H1 (cell line): ENCODE results near the gene FDXACB1. TPM values are rescaled to one million over a fixed set of nuclear protein-coding genes. Genes with fewer than 3 reads are reported as not detected.
A peak's percentile ranks its signal among the peaks of the same experiment; 100 is the strongest.

ENCODE experiments used
- ASH2L ChIP-seq: fragments of 200-600, 300-600 bp; sonication (generic); IDR thresholded peaks from one replicate; pipeline ENCODE4 v1.7.1; 2017; ENCODE audit warnings: low read length
- ATF3 ChIP-seq: IDR thresholded peaks from 2 replicates; pipeline ENCODE4 v1.6.1; 2011; ENCODE audit warnings: low read depth, mild to moderate bottlenecking, low read length; ENCODE audit not compliant: insufficient read depth
- BCL11A ChIP-seq, 2 experiments: IDR thresholded peaks; one replicate each; pipeline ENCODE4 v1.6.1; 2011; ENCODE audit warnings: low read depth in 2 of 2, low read length in 2 of 2, mild to moderate bottlenecking in 2 of 2
- BRCA1 ChIP-seq: IDR thresholded peaks from 2 replicates; pipeline ENCODE4 v1.6.1; 2012; ENCODE audit warnings: low read depth, low read length, improper control_type of control experiment
- CHD1 ChIP-seq: IDR thresholded peaks from 2 replicates; pipeline ENCODE4 v1.6.1; 2012; ENCODE audit warnings: low read depth, low read length, improper control_type of control experiment
- CHD2 ChIP-seq: IDR thresholded peaks from 2 replicates; pipeline ENCODE4 v1.6.1; 2012; ENCODE audit warnings: low read length, improper control_type of control experiment
- CREB1 ChIP-seq: IDR thresholded peaks from 2 replicates; pipeline ENCODE4 v1.6.1; 2012; ENCODE audit warnings: inconsistent platforms
- CTBP2 ChIP-seq: IDR thresholded peaks from 2 replicates; pipeline ENCODE4 v1.7.0; 2011; ENCODE audit warnings: borderline replicate concordance, mild to moderate bottlenecking, moderate library complexity, mixed read lengths, low read length; ENCODE audit not compliant: insufficient read depth, insufficient read length
- E2F6 ChIP-seq: IDR thresholded peaks from 2 replicates; pipeline ENCODE4 v1.6.1; 2012; ENCODE audit warnings: inconsistent platforms
- EGR1 ChIP-seq: IDR thresholded peaks from 2 replicates; pipeline ENCODE4 v1.6.1; 2011; ENCODE audit warnings: low read depth, low read length, borderline replicate concordance
- EP300 ChIP-seq, 2 experiments: IDR thresholded peaks; 1 replicate in 1 of 2; 2 replicates in 1 of 2; pipeline ENCODE4 v1.6.1; 2011 to 2012; ENCODE audit warnings: low read depth in 2 of 2, low read length in 2 of 2, mild to moderate bottlenecking in 2 of 2, borderline replicate concordance in 1 of 2, inconsistent platforms in 1 of 2, moderate library complexity in 1 of 2
- FOSL1 ChIP-seq: IDR thresholded peaks from 2 replicates; pipeline ENCODE4 v1.6.1; 2011; ENCODE audit warnings: mild to moderate bottlenecking, low read depth, low read length, moderate library complexity; ENCODE audit not compliant: insufficient read depth
- KDM5A ChIP-seq: fragments of 200-600 bp; IDR thresholded peaks from 2 replicates; pipeline ENCODE4 v1.7.1; 2012; ENCODE audit warnings: mild to moderate bottlenecking, low read length, inconsistent platforms, mixed read lengths
- MAFK ChIP-seq: IDR thresholded peaks from 2 replicates; pipeline ENCODE4 v1.6.1; 2012; ENCODE audit warnings: low read depth, mild to moderate bottlenecking, improper control_type of control experiment, low read length
- PHF8 ChIP-seq: fragments of 200-600 bp; sonication (generic); conservative IDR thresholded peaks from 2 replicates; pipeline ENCODE4 v1.7.1; 2012; ENCODE audit warnings: low read depth, mild to moderate bottlenecking, inconsistent platforms, low read length, moderate library complexity
- POLR2A ChIP-seq, 2 experiments: IDR thresholded peaks; 1 replicate in 1 of 2; 2 replicates in 1 of 2; pipeline ENCODE4 v1.6.1; 2011; ENCODE audit warnings: low read depth in 2 of 2, low read length in 2 of 2, mild to moderate bottlenecking in 2 of 2; ENCODE audit errors: control extremely low read depth in 1 of 2
- POLR2AphosphoS5 ChIP-seq: IDR thresholded peaks from 2 replicates; pipeline ENCODE4 v1.6.1; 2011; ENCODE audit warnings: low read depth, low read length
- RXRA ChIP-seq: IDR thresholded peaks from 2 replicates; pipeline ENCODE4 v1.6.1; 2011; ENCODE audit warnings: low read depth, mild to moderate bottlenecking, low read length, moderate library complexity; ENCODE audit not compliant: insufficient read depth
- SIN3A ChIP-seq, 2 experiments: IDR thresholded peaks in 1 of 2; conservative IDR thresholded peaks in 1 of 2; 2 replicates each; pipeline ENCODE4 v1.6.1; 2011 to 2012; ENCODE audit warnings: low read length in 2 of 2, improper control_type of control experiment in 1 of 2, low read depth in 1 of 2, mild to moderate bottlenecking in 1 of 2
- SP4 ChIP-seq: IDR thresholded peaks from 2 replicates; pipeline ENCODE4 v1.6.1; 2012; ENCODE audit warnings: low read length, inconsistent platforms
- TAF1 ChIP-seq: IDR thresholded peaks from 2 replicates; pipeline ENCODE4 v1.6.1; 2011; ENCODE audit warnings: mild to moderate bottlenecking, low read depth, low read length
- TBP ChIP-seq: IDR thresholded peaks from 2 replicates; pipeline ENCODE4 v1.6.1; 2011; ENCODE audit warnings: low read depth, low read length, improper control_type of control experiment
- YY1 ChIP-seq: IDR thresholded peaks from 2 replicates; pipeline ENCODE4 v1.6.1; 2011; ENCODE audit warnings: low read depth, mild to moderate bottlenecking, low read length
- polyA plus RNA-seq, 7 experiments: library from polyadenylated mRNA; depleted of rRNA in 3 of 7; stranded (reverse) in 5 of 7; unstranded in 2 of 7; fragments of >200 nt in 5 of 7; fragments of 200-250 nt in 2 of 7; gene quantifications; 1 replicate in 5 of 7; 2 replicates in 1 of 7; 4 replicates in 1 of 7; pipeline versions ENCODE4 v1.2.1 to v1.2.3, GENCODE V29; 2011 to 2013; ENCODE audit warnings: missing spikeins in 2 of 7, mixed read lengths in 2 of 7
- total RNA-seq: library from RNA; stranded (reverse); fragmentation: NEBNext Ultra II Directional; extraction: Animal tissue kit (Norgen Biotek cat#: 25700); gene quantifications from 2 replicates; pipeline ENCODE4 v1.2.1, GENCODE V29; 2021

FDXACB1 gene
- total and polyA plus RNA-seq, 2 of the 8 experiments (the other 6 are each of a cell fraction or from before 2014, with no cell fraction given) = 1.4 to 2.3 TPM

GRCh38 chr11:111926505-111927391, 47.8 kb upstream of the FDXACB1 start (continued):
- TF ChIP-seq MAFK (no peak), E2F6 (peak; percentile 32; the same call in 1 of the 2 replicates), EP300 (IDR thresholded peaks at IDR 0.05; ENCODE audit: borderline replicate concordance in 1 of 2, low read depth in 2 of 2, low read length in 2 of 2) (no peak), ASH2L (peak; percentile 70), CHD1 (no peak), TAF1 (peak; percentile 79; the same call in 1 of the 2 replicates), PHF8 (no peak; the same call in 1 of the 2 replicates), FOSL1 (no peak), POLR2AphosphoS5 (peak; percentile 61), POLR2A (IDR thresholded peaks at IDR 0.05; ENCODE audit: control extremely low read depth in 1 of 2, low read depth in 2 of 2, low read length in 2 of 2) (peak; percentile 15 to 82), TBP (peak; percentile 75), KDM5A (no peak), BCL11A (IDR thresholded peaks at IDR 0.05; ENCODE audit: low read depth in 2 of 2, low read length in 2 of 2) (no peak), RXRA (no peak), SP4 (0 out of 2 replicates have a peak, but pooled peaks have one; percentile 52), EGR1 (peak; percentile 61; the same call in 1 of the 2 replicates), CTBP2 (no peak), CREB1 (no peak), ATF3 (no peak), BRCA1 (no peak), YY1 (no peak), CHD2 (0 out of 2 replicates have a peak, but pooled peaks have one; percentile 18), SIN3A (conservative IDR thresholded peaks at IDR 0.05 in 1 of 2, IDR thresholded peaks at IDR 0.05 in 1 of 2; ENCODE audit: low read depth in 1 of 2, low read length in 2 of 2) (peak in 1 of 2 experiments; percentile 22; a peak in 1 of 4 replicates)
